Neural cell (in vitro differentiated cells): ENCODE results near the gene ECI2.

Source experiments
- CTCF ChIP-seq: fragments of 450-650 bp; IDR thresholded peaks from 2 replicates; pipeline ENCODE4 v1.5.1; 2014; ENCODE audit warnings: antibody characterized with exemption, mild to moderate bottlenecking, moderate library complexity; ENCODE audit not compliant: poor library complexity, severe bottlenecking
- EP300 ChIP-seq: fragments of 450-650 bp; conservative IDR thresholded peaks from 2 replicates; pipeline ENCODE4 v1.6.1; 2014; ENCODE audit warnings: antibody characterized with exemption, mild to moderate bottlenecking, moderate library complexity; ENCODE audit not compliant: poor library complexity, severe bottlenecking
- EZH2 ChIP-seq: fragments of 200-600, 300-800 bp; shearing (Covaris generic), sonication (generic); IDR thresholded peaks from 2 replicates; pipeline ENCODE4 v1.6.1; 2014; ENCODE audit warnings: antibody characterized with exemption, low read length, borderline replicate concordance, mild to moderate bottlenecking; ENCODE audit not compliant: insufficient read depth, poor library complexity, severe bottlenecking
- POLR2AphosphoS5 ChIP-seq: IDR thresholded peaks from 2 replicates; pipeline ENCODE4 v1.6.1; 2012
- SMC3 ChIP-seq: fragments of 450-650 bp; conservative IDR thresholded peaks from 2 replicates; pipeline ENCODE4 v1.6.1; 2014; ENCODE audit warnings: antibody characterized with exemption, mild to moderate bottlenecking, moderate library complexity; ENCODE audit not compliant: poor library complexity
- TAF1 ChIP-seq: IDR thresholded peaks from 2 replicates; pipeline ENCODE4 v1.6.1; 2012; ENCODE audit warnings: low read depth

- no peak for TF ChIP-seq SMC3
- no peak for TF ChIP-seq CTCF
- TF ChIP-seq POLR2AphosphoS5: no peak
- TF ChIP-seq EP300: no peak
- no peak for TF ChIP-seq EZH2
- TF ChIP-seq TAF1: no peak
Observed at GRCh38 chr6:4091941-4092340, 43.4 kb downstream of the ECI2 start.
